H1 (cell line): ENCODE results near the gene PPP1R1A. TPM values are rescaled to one million over a fixed set of nuclear protein-coding genes. Genes with fewer than 3 reads are reported as not detected.

Source experiments
- polyA plus RNA-seq, 7 experiments: library from polyadenylated mRNA; depleted of rRNA in 3 of 7; stranded (reverse) in 5 of 7; unstranded in 2 of 7; fragments of >200 nt in 5 of 7; fragments of 200-250 nt in 2 of 7; gene quantifications; 1 replicate in 5 of 7; 2 replicates in 1 of 7; 4 replicates in 1 of 7; pipeline versions ENCODE4 v1.2.1 to v1.2.3, GENCODE V29; 2011 to 2013; ENCODE audit warnings: missing spikeins in 2 of 7, mixed read lengths in 2 of 7
- total RNA-seq: library from RNA; stranded (reverse); fragmentation: NEBNext Ultra II Directional; extraction: Animal tissue kit (Norgen Biotek cat#: 25700); gene quantifications from 2 replicates; pipeline ENCODE4 v1.2.1, GENCODE V29; 2021
- TF ChIP-seq, protein P1 (sequence below): fragments of 300-600 bp; sonication (generic); IDR thresholded peaks from 2 replicates; pipeline ENCODE4 v1.7.1; 2012; ENCODE audit warnings: low read length, moderate library complexity, mild to moderate bottlenecking, inconsistent platforms; ENCODE audit not compliant: insufficient replicate concordance

The PPP1R1A gene
- total and polyA plus RNA-seq, 2 of the 8 experiments (the other 6 are each of a cell fraction or from before 2014, with no cell fraction given) = 5.8 to 13.1 TPM

DNA sequence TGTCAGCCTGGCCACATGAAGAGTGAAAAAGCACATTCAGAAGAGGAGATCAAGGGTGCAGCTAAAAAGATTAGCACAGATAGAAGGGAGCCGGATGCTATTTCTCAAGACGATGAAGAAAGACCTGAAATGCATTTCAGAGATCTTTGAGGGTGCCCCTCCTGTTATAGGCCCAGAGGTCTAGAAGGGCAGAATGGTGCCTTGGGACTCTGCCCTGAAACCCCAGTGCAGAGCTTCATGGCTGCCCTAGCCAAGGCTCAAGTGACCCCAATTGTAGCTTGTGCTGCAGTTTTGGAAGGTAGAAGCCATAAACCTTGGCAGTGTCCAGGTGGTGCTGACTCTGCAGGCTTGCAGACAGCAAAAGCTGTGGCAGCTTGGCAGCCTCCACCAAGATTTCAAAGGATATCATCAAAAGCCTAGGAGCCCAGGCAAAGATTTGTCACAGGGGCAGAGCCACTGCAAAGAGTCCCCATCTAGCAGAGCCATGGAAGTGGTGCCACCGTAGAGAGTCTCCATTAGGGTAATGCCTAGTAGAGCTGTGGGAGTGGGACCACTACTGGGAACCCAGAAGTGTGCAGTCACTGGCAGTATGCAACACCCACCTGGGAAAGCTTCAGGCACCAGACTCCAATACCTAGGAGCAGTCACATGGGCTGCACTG, 39.9 kb upstream of the PPP1R1A start (continued):
- TF ChIP-seq, protein P1, sequence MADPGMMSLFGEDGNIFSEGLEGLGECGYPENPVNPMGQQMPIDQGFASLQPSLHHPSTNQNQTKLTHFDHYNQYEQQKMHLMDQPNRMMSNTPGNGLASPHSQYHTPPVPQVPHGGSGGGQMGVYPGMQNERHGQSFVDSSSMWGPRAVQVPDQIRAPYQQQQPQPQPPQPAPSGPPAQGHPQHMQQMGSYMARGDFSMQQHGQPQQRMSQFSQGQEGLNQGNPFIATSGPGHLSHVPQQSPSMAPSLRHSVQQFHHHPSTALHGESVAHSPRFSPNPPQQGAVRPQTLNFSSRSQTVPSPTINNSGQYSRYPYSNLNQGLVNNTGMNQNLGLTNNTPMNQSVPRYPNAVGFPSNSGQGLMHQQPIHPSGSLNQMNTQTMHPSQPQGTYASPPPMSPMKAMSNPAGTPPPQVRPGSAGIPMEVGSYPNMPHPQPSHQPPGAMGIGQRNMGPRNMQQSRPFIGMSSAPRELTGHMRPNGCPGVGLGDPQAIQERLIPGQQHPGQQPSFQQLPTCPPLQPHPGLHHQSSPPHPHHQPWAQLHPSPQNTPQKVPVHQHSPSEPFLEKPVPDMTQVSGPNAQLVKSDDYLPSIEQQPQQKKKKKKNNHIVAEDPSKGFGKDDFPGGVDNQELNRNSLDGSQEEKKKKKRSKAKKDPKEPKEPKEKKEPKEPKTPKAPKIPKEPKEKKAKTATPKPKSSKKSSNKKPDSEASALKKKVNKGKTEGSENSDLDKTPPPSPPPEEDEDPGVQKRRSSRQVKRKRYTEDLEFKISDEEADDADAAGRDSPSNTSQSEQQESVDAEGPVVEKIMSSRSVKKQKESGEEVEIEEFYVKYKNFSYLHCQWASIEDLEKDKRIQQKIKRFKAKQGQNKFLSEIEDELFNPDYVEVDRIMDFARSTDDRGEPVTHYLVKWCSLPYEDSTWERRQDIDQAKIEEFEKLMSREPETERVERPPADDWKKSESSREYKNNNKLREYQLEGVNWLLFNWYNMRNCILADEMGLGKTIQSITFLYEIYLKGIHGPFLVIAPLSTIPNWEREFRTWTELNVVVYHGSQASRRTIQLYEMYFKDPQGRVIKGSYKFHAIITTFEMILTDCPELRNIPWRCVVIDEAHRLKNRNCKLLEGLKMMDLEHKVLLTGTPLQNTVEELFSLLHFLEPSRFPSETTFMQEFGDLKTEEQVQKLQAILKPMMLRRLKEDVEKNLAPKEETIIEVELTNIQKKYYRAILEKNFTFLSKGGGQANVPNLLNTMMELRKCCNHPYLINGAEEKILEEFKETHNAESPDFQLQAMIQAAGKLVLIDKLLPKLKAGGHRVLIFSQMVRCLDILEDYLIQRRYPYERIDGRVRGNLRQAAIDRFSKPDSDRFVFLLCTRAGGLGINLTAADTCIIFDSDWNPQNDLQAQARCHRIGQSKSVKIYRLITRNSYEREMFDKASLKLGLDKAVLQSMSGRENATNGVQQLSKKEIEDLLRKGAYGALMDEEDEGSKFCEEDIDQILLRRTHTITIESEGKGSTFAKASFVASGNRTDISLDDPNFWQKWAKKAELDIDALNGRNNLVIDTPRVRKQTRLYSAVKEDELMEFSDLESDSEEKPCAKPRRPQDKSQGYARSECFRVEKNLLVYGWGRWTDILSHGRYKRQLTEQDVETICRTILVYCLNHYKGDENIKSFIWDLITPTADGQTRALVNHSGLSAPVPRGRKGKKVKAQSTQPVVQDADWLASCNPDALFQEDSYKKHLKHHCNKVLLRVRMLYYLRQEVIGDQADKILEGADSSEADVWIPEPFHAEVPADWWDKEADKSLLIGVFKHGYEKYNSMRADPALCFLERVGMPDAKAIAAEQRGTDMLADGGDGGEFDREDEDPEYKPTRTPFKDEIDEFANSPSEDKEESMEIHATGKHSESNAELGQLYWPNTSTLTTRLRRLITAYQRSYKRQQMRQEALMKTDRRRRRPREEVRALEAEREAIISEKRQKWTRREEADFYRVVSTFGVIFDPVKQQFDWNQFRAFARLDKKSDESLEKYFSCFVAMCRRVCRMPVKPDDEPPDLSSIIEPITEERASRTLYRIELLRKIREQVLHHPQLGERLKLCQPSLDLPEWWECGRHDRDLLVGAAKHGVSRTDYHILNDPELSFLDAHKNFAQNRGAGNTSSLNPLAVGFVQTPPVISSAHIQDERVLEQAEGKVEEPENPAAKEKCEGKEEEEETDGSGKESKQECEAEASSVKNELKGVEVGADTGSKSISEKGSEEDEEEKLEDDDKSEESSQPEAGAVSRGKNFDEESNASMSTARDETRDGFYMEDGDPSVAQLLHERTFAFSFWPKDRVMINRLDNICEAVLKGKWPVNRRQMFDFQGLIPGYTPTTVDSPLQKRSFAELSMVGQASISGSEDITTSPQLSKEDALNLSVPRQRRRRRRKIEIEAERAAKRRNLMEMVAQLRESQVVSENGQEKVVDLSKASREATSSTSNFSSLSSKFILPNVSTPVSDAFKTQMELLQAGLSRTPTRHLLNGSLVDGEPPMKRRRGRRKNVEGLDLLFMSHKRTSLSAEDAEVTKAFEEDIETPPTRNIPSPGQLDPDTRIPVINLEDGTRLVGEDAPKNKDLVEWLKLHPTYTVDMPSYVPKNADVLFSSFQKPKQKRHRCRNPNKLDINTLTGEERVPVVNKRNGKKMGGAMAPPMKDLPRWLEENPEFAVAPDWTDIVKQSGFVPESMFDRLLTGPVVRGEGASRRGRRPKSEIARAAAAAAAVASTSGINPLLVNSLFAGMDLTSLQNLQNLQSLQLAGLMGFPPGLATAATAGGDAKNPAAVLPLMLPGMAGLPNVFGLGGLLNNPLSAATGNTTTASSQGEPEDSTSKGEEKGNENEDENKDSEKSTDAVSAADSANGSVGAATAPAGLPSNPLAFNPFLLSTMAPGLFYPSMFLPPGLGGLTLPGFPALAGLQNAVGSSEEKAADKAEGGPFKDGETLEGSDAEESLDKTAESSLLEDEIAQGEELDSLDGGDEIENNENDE = no peak
